ENCODE data around the gene SDHAF3. TPM values are rescaled to one million over a fixed set of nuclear protein-coding genes. Genes with fewer than 3 reads are reported as not detected.

SDHAF3 gene
- total RNA-seq, 1 experiment from 2014 or later = 25.0 TPM

DNA sequence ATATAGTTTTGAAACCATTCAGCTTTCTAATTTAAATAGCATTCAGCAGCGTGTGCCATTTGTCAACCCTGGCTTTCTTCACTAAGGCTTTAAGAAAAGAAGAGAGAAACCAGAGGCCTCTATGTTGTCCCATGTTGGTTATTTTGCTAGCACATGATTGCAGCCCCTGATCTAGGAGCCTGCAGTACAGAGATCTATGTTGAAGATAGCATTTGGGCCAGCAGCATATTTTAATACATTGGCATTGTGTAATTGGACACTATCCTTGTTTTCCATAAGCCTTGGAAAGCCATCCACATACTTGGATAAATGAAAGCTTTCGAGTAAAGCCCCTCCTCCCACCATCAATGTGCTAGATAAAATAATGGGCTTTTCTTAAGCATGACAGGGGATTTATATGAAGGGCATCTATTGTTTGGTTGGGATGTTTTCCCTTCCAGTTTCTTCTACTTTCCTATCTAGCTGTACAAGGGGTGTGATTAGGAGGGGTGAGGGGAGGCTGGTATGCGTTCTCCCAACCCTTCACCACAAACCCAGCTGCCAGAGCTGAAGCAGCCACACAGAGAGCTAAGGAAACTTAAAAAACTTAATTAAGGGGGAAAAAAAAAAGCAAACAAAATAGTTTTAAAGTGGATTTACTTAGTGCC lies 23.1 kb upstream of the SDHAF3 start:
- Histone ChIP-seq H4K20me1 (ENCODE audit: insufficient read depth) (no peaks in the 10 kb centered on the region), H3K9ac (ENCODE audit: low read length) (no peak overlapping the region), H3K4me1 (ENCODE audit: control insufficient read depth in 1 of 2, insufficient read depth in 2 of 2, low read length in 2 of 2) (no peaks in the 10 kb centered on the region), H3K79me2 (ENCODE audit: insufficient read depth, low read length) (no peaks in the 10 kb centered on the region), H3K27ac (ENCODE audit: low read depth, low read length) (no peak overlapping the region), H3K9me2 (ENCODE audit: insufficient read depth) (no peaks in the 10 kb centered on the region), H3K9me3 (ENCODE audit: control insufficient read depth in 1 of 2, insufficient read depth in 1 of 2, low read depth in 1 of 2, low read length in 2 of 2) (no peaks in the 10 kb centered on the region), H3K36me3 (ENCODE audit: control insufficient read depth in 1 of 2, insufficient read depth in 2 of 2, low read length in 2 of 2) (no peaks in the 10 kb centered on the region), H3K4me3 (replicated peaks in 1 of 2; ENCODE audit: low read depth in 1 of 2, low read length in 2 of 2) (no peak overlapping the region), H2AFZ (ENCODE audit: low read depth, low read length, poor library complexity, severe bottlenecking) (no peak overlapping the region), H3K27me3 (ENCODE audit: insufficient read depth, low read length) (peaks cover 19% of the 10 kb centered on the region), H3K4me2 (ENCODE audit: low read length) (no peak overlapping the region)
- TF ChIP-seq, protein P1, sequence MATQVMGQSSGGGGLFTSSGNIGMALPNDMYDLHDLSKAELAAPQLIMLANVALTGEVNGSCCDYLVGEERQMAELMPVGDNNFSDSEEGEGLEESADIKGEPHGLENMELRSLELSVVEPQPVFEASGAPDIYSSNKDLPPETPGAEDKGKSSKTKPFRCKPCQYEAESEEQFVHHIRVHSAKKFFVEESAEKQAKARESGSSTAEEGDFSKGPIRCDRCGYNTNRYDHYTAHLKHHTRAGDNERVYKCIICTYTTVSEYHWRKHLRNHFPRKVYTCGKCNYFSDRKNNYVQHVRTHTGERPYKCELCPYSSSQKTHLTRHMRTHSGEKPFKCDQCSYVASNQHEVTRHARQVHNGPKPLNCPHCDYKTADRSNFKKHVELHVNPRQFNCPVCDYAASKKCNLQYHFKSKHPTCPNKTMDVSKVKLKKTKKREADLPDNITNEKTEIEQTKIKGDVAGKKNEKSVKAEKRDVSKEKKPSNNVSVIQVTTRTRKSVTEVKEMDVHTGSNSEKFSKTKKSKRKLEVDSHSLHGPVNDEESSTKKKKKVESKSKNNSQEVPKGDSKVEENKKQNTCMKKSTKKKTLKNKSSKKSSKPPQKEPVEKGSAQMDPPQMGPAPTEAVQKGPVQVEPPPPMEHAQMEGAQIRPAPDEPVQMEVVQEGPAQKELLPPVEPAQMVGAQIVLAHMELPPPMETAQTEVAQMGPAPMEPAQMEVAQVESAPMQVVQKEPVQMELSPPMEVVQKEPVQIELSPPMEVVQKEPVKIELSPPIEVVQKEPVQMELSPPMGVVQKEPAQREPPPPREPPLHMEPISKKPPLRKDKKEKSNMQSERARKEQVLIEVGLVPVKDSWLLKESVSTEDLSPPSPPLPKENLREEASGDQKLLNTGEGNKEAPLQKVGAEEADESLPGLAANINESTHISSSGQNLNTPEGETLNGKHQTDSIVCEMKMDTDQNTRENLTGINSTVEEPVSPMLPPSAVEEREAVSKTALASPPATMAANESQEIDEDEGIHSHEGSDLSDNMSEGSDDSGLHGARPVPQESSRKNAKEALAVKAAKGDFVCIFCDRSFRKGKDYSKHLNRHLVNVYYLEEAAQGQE (IDR thresholded peaks at IDR 0.05; ENCODE audit: low read depth) = no peak
- TF ChIP-seq CBX3 (IDR thresholded peaks at IDR 0.05; ENCODE audit: low read depth) = no peak
- no peak for TF ChIP-seq CEBPB (IDR thresholded peaks at IDR 0.05; ENCODE audit: low read depth)
- TF ChIP-seq SIN3A (IDR thresholded peaks at IDR 0.05; ENCODE audit: low read depth) = no peak
- TF ChIP-seq EZH2 (IDR thresholded peaks at IDR 0.05) = no peak
- TF ChIP-seq, protein P2, sequence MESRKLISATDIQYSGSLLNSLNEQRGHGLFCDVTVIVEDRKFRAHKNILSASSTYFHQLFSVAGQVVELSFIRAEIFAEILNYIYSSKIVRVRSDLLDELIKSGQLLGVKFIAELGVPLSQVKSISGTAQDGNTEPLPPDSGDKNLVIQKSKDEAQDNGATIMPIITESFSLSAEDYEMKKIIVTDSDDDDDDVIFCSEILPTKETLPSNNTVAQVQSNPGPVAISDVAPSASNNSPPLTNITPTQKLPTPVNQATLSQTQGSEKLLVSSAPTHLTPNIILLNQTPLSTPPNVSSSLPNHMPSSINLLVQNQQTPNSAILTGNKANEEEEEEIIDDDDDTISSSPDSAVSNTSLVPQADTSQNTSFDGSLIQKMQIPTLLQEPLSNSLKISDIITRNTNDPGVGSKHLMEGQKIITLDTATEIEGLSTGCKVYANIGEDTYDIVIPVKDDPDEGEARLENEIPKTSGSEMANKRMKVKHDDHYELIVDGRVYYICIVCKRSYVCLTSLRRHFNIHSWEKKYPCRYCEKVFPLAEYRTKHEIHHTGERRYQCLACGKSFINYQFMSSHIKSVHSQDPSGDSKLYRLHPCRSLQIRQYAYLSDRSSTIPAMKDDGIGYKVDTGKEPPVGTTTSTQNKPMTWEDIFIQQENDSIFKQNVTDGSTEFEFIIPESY (IDR thresholded peaks at IDR 0.05; ENCODE audit: extremely low read depth, insufficient replicate concordance, low read length) = no peak
- TF ChIP-seq ZNF274 (IDR thresholded peaks at IDR 0.05; ENCODE audit: low read depth, low read length) = no peak
- TF ChIP-seq SP1 (IDR thresholded peaks at IDR 0.05; ENCODE audit: low read depth) = no peak
- TF ChIP-seq JUND (IDR thresholded peaks at IDR 0.05) = no peak
- TF ChIP-seq, protein P3, sequence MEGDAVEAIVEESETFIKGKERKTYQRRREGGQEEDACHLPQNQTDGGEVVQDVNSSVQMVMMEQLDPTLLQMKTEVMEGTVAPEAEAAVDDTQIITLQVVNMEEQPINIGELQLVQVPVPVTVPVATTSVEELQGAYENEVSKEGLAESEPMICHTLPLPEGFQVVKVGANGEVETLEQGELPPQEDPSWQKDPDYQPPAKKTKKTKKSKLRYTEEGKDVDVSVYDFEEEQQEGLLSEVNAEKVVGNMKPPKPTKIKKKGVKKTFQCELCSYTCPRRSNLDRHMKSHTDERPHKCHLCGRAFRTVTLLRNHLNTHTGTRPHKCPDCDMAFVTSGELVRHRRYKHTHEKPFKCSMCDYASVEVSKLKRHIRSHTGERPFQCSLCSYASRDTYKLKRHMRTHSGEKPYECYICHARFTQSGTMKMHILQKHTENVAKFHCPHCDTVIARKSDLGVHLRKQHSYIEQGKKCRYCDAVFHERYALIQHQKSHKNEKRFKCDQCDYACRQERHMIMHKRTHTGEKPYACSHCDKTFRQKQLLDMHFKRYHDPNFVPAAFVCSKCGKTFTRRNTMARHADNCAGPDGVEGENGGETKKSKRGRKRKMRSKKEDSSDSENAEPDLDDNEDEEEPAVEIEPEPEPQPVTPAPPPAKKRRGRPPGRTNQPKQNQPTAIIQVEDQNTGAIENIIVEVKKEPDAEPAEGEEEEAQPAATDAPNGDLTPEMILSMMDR (IDR thresholded peaks at IDR 0.05 in 2 of 3, conservative IDR thresholded peaks at IDR 0.05 in 1 of 3; ENCODE audit: borderline replicate concordance in 1 of 3, insufficient read depth in 1 of 3, low read depth in 2 of 3, low read length in 2 of 3) = no peak
- no peak for TF ChIP-seq POLR2AphosphoS5 (IDR thresholded peaks at IDR 0.05; ENCODE audit: low read depth, low read length)
- no peak for TF ChIP-seq RAD21 (IDR thresholded peaks at IDR 0.05; ENCODE audit: low read depth)
- no peak for TF ChIP-seq POLR2A (IDR thresholded peaks at IDR 0.05; ENCODE audit: borderline replicate concordance, extremely low read depth, insufficient read depth, insufficient read length)
- TF ChIP-seq ELF1 (IDR thresholded peaks at IDR 0.05; ENCODE audit: borderline replicate concordance, low read depth) = no peak
- TF ChIP-seq EGR1 (IDR thresholded peaks at IDR 0.05; ENCODE audit: low read depth) = no peak
- intact Hi-C loops (cut with micrococcal nuclease) = no loop called here
- ChIA-PET RAD21 (ENCODE audit: low non-redundant PET in 1 of 2, low total read pairs in 2 of 2, uncharacterized antibody in 2 of 2, unreplicated experiment in 2 of 2) (no interaction called here), POLR2A (no interaction called here), CTCF (no interaction called here)
- no TSS peak for BruUV-seq (replicated peaks)
- DNase-seq (ENCODE audit: low read depth, low spot score) (no peak), ATAC-seq (no peak)

Measured in HCT116 (cell line).